Heart left ventricle (tissue), 13 donors: ENCODE data around the gene ZNF124.

ENCODE experiments used
- CTCF ChIP-seq, 12 donors: fragments of 200-600 bp; sonication (generic) in 4 of 12; IDR thresholded peaks; one replicate each; pipeline versions ENCODE4 v1.5.0 to v1.8.0; 2018 to 2022; ENCODE audit warnings: antibody characterized with exemption in 12 of 12, mild to moderate bottlenecking in 5 of 12
- POLR2A ChIP-seq, 2 donors: fragments of 450-650 bp; IDR thresholded peaks; one replicate each; pipeline ENCODE4 v1.6.1; 2017; ENCODE audit warnings: antibody characterized with exemption in 2 of 2, mild to moderate bottlenecking in 2 of 2, moderate library complexity in 2 of 2
- donor health status: ischemic (EF 13 %, LVEDD 7.1; RV severe dilation, severe dysfunction).
- donor health status: DM: no; HTN: yes; CAD: no.
- donor health status: DM: no; HTN: no; CAD: no.
- donor health status: ischemic (EF 25% LVEDD 6.9; RV normal size, moderate dysfunction).
- donor health status: ischemic (EF 25% LVEDD 5.7; RV mildly dilated, moderate dysfunction).
- donor health status: ischemic (EF 35%, LVEDD 5.7; RV mildly dilated, moderate dysfunction).
- donor health status: nonischemic (EF 11% LVEDD 7.7; RV severe dilation, severe dysfunction).
- donor health status: DM: yes; HTN: yes; CAD: no.
- donor health status: PGD.
- donor health status: ischemic (EF 29% LVEDD 5.4; RV normal size, mild dysfunction).
- donor health status: nonischemic (EF 23%, LVEDD 6.1; RV moderate dilation, normal function).

- TF ChIP-seq POLR2A (IDR thresholded peaks at IDR 0.05) = no peak
- TF ChIP-seq CTCF (IDR thresholded peaks at IDR 0.05) = no peak
These were observed 12.4 kb upstream of the ZNF124 start for GRCh38 chr1:247184254-247184653.
